ENCODE measurements around the gene VPS50. TPM values are rescaled to one million over a fixed set of nuclear protein-coding genes. Genes with fewer than 3 reads are reported as not detected.

VPS50 gene
- polyA plus RNA-seq (ENCODE audit: insufficient read depth in 1 of 5, insufficient read length in 5 of 5, low replicate concordance in 1 of 5) = 10 to 100 TPM; 18.8 to 34.2 (median 29.8) TPM
- long read RNA-seq, donor 1, partial matches to known transcripts = 0 of 2 reads
- long read RNA-seq, donor 1, other reads (novel, unspliced or antisense) = 0 of 2 reads
- long read RNA-seq, donor 2 = 0 reads
- long read RNA-seq, donor 3 = 0 reads
- long read RNA-seq, donor 4, partial matches to known transcripts = 0 of 1 reads
- long read RNA-seq, donor 4, other reads (novel, unspliced or antisense) = 0 of 1 reads
- long read RNA-seq, donor 5, partial matches to known transcripts = 0 of 1 reads
- long read RNA-seq, donor 5, other reads (novel, unspliced or antisense) = 0 of 1 reads
- long read RNA-seq, donor 6, partial matches to known transcripts = 0 of 2 reads
- long read RNA-seq, donor 6, other reads (novel, unspliced or antisense) = 0 of 2 reads
- long read RNA-seq, donor 7, partial matches to known transcripts = 0 of 1 reads
- long read RNA-seq, donor 7, other reads (novel, unspliced or antisense) = 0 of 1 reads
- long read RNA-seq, donor 8 = 0 reads

- peak; percentile 91 to 93 for DNase-seq
Measured at GRCh38 chr7:93231799-93232672, at the start of gene VPS50. Gene VPS50, plus strand, starts transcription at chr7:93232366. Its CDS starts 102 bp downstream, at chr7:93232468.

- no peak for DNase-seq
Measured at GRCh38 chr7:93185303-93186027, 46.7 kb upstream of the VPS50 start.

- no peak for DNase-seq
Measured at GRCh38 chr7:93188870-93189634, 43.1 kb upstream of the VPS50 start.

- DNase-seq = no peak
Measured at GRCh38 chr7:93194386-93194785, 37.8 kb upstream of the VPS50 start.

- no peak for DNase-seq
Measured at GRCh38 chr7:93196336-93196735, 35.8 kb upstream of the VPS50 start.

GRCh38 chr7:93198472-93198871 is 33.7 kb upstream of the VPS50 start:
- no peak for DNase-seq

- no peak for DNase-seq
Measured at GRCh38 chr7:93202594-93203250, 29.4 kb upstream of the VPS50 start.

- no peak for DNase-seq
Measured at GRCh38 chr7:93203496-93203895, 28.7 kb upstream of the VPS50 start.

GRCh38 chr7:93205046-93205445 is 27.1 kb upstream of the VPS50 start:
- DNase-seq = no peak

- no peak for DNase-seq
Measured at GRCh38 chr7:93211228-93211818, 20.8 kb upstream of the VPS50 start.

- DNase-seq = no peak
Measured at GRCh38 chr7:93212881-93213280, 19.3 kb upstream of the VPS50 start.

- DNase-seq = no peak
Measured at GRCh38 chr7:93218997-93219827, 13.0 kb upstream of the VPS50 start.

- DNase-seq = no peak
Measured at GRCh38 chr7:93219868-93220267, 12.3 kb upstream of the VPS50 start.

- DNase-seq = no peak
Measured at GRCh38 chr7:93226310-93226709, 5.9 kb upstream of the VPS50 start, which contains the start of gene HEPACAM2. Gene HEPACAM2, minus strand, starts transcription at chr7:93226469.

- DNase-seq = peak in 1 of 2 donors; percentile 36
Measured at GRCh38 chr7:93228302-93228701, 3.9 kb upstream of the VPS50 start.

GRCh38 chr7:93231259-93231658 is 907 bp upstream of the VPS50 start:
- no peak for DNase-seq

GRCh38 chr7:93232673-93233018 is 480 bp downstream of the VPS50 start:
- no peak for DNase-seq

GRCh38 chr7:93235541-93235940 is 3.4 kb downstream of the VPS50 start:
- no peak for DNase-seq

GRCh38 chr7:93238131-93238530 is 6.0 kb downstream of the VPS50 start:
- DNase-seq = no peak
